Measurements from ENCODE around the gene NDUFB8.
A peak's percentile ranks its signal among the peaks of the same experiment; 100 is the strongest.

NDUFB8 gene

GRCh38 chr10:100562008-100562672, 32.5 kb upstream of the NDUFB8 start:
- no peaks in the 10 kb centered on the region for H3K9me3 ChIP-seq (ENCODE audit: low read length)
- H3K27me3 ChIP-seq (ENCODE audit: insufficient read depth, low read length): peaks cover 5% of the 10 kb centered on the region
- H3K4me1 ChIP-seq (ENCODE audit: insufficient read depth, low read length): no peaks in the 10 kb centered on the region
- peaks cover 3% of the 10 kb centered on the region for H3K36me3 ChIP-seq (ENCODE audit: insufficient read depth, low read length)
- H3K4me3 ChIP-seq (ENCODE audit: low read length): no peak overlapping the region
- no peak overlapping the region for H2AFZ ChIP-seq (ENCODE audit: low read depth, low read length)

GRCh38 chr10:100561005-100561404, 31.3 kb upstream of the NDUFB8 start:
- H3K4me1 ChIP-seq (ENCODE audit: insufficient read depth, low read length): no peaks in the 10 kb centered on the region
- H2AFZ ChIP-seq (ENCODE audit: low read depth, low read length): no peak overlapping the region
- peaks cover 3% of the 10 kb centered on the region for H3K36me3 ChIP-seq (ENCODE audit: insufficient read depth, low read length)
- H3K9me3 ChIP-seq (ENCODE audit: low read length): no peaks in the 10 kb centered on the region
- H3K4me3 ChIP-seq (ENCODE audit: low read length): no peak overlapping the region
- H3K27me3 ChIP-seq (ENCODE audit: insufficient read depth, low read length): no peaks in the 10 kb centered on the region

- H3K36me3 ChIP-seq (ENCODE audit: insufficient read depth, low read length): peaks cover 3% of the 10 kb centered on the region
- no peaks in the 10 kb centered on the region for H3K27me3 ChIP-seq (ENCODE audit: insufficient read depth, low read length)
- no peaks in the 10 kb centered on the region for H3K9me3 ChIP-seq (ENCODE audit: low read length)
- no peak overlapping the region for H2AFZ ChIP-seq (ENCODE audit: low read depth, low read length)
- H3K4me1 ChIP-seq (ENCODE audit: insufficient read depth, low read length): no peaks in the 10 kb centered on the region
- H3K4me3 ChIP-seq (ENCODE audit: low read length): no peak overlapping the region
These were observed 30.6 kb upstream of the NDUFB8 start for GRCh38 chr10:100560248-100560647.

GRCh38 chr10:100554902-100555301, 25.2 kb upstream of the NDUFB8 start:
- no peak overlapping the region for H2AFZ ChIP-seq (ENCODE audit: low read depth, low read length)
- no peaks in the 10 kb centered on the region for H3K4me1 ChIP-seq (ENCODE audit: insufficient read depth, low read length)
- no peaks in the 10 kb centered on the region for H3K9me3 ChIP-seq (ENCODE audit: low read length)
- no peak overlapping the region for H3K4me3 ChIP-seq (ENCODE audit: low read length)
- peaks cover 21% of the 10 kb centered on the region for H3K36me3 ChIP-seq (ENCODE audit: insufficient read depth, low read length)
- H3K27me3 ChIP-seq (ENCODE audit: insufficient read depth, low read length): no peaks in the 10 kb centered on the region

- H3K4me1 ChIP-seq (ENCODE audit: insufficient read depth, low read length): no peaks in the 10 kb centered on the region
- H3K27me3 ChIP-seq (ENCODE audit: insufficient read depth, low read length): no peaks in the 10 kb centered on the region
- no peaks in the 10 kb centered on the region for H3K9me3 ChIP-seq (ENCODE audit: low read length)
- no peak overlapping the region for H2AFZ ChIP-seq (ENCODE audit: low read depth, low read length)
- H3K4me3 ChIP-seq (ENCODE audit: low read length): no peak overlapping the region
- H3K36me3 ChIP-seq (ENCODE audit: insufficient read depth, low read length): peaks cover 31% of the 10 kb centered on the region
These were observed 24.3 kb upstream of the NDUFB8 start for GRCh38 chr10:100553929-100554328.

GRCh38 chr10:100551738-100552137, 22.1 kb upstream of the NDUFB8 start:
- Histone ChIP-seq H3K4me3 (ENCODE audit: low read length) (no peak overlapping the region), H3K4me1 (ENCODE audit: insufficient read depth, low read length) (no peaks in the 10 kb centered on the region), H3K27me3 (ENCODE audit: insufficient read depth, low read length) (no peaks in the 10 kb centered on the region), H3K36me3 (ENCODE audit: insufficient read depth, low read length) (peaks cover 49% of the 10 kb centered on the region), H3K9me3 (ENCODE audit: low read length) (no peaks in the 10 kb centered on the region), H2AFZ (ENCODE audit: low read depth, low read length) (no peak overlapping the region)

GRCh38 chr10:100551196-100551595, 21.5 kb upstream of the NDUFB8 start:
- H3K4me1 ChIP-seq (ENCODE audit: insufficient read depth, low read length): no peaks in the 10 kb centered on the region
- no peak overlapping the region for H3K4me3 ChIP-seq (ENCODE audit: low read length)
- H2AFZ ChIP-seq (ENCODE audit: low read depth, low read length): no peak overlapping the region
- H3K9me3 ChIP-seq (ENCODE audit: low read length): no peaks in the 10 kb centered on the region
- H3K36me3 ChIP-seq (ENCODE audit: insufficient read depth, low read length): peaks cover 52% of the 10 kb centered on the region
- no peaks in the 10 kb centered on the region for H3K27me3 ChIP-seq (ENCODE audit: insufficient read depth, low read length)

GRCh38 chr10:100544950-100545349, 15.3 kb upstream of the NDUFB8 start:
- no peaks in the 10 kb centered on the region for H3K9me3 ChIP-seq (ENCODE audit: low read length)
- H3K27me3 ChIP-seq (ENCODE audit: insufficient read depth, low read length): no peaks in the 10 kb centered on the region
- no peak overlapping the region for H2AFZ ChIP-seq (ENCODE audit: low read depth, low read length)
- no peak overlapping the region for H3K4me3 ChIP-seq (ENCODE audit: low read length)
- peaks cover 90% of the 10 kb centered on the region for H3K36me3 ChIP-seq (ENCODE audit: insufficient read depth, low read length)
- no peaks in the 10 kb centered on the region for H3K4me1 ChIP-seq (ENCODE audit: insufficient read depth, low read length)

GRCh38 chr10:100537475-100537874, 7.8 kb upstream of the NDUFB8 start:
- Histone ChIP-seq H3K4me1 (ENCODE audit: insufficient read depth, low read length) (peaks cover 17% of the 10 kb centered on the region), H3K36me3 (ENCODE audit: insufficient read depth, low read length) (peaks cover 40% of the 10 kb centered on the region), H3K27me3 (ENCODE audit: insufficient read depth, low read length) (no peaks in the 10 kb centered on the region), H3K4me3 (ENCODE audit: low read length) (no peak overlapping the region), H3K9me3 (ENCODE audit: low read length) (no peaks in the 10 kb centered on the region), H2AFZ (ENCODE audit: low read depth, low read length) (no peak overlapping the region)

GRCh38 chr10:100535715-100536353, 6.2 kb upstream of the NDUFB8 start, which contains the start of gene HIF1AN:
Gene HIF1AN, plus strand, starts transcription at chr10:100535943. Its CDS starts 16 bp downstream, at chr10:100535959.
- Histone ChIP-seq H2AFZ (ENCODE audit: low read depth, low read length) (peak within 1 kb of the TSS; percentile 67), H3K4me1 (ENCODE audit: insufficient read depth, low read length) (peaks cover 17% of the 10 kb centered on the region), H3K27me3 (ENCODE audit: insufficient read depth, low read length) (no peaks in the 10 kb centered on the region), H3K9me3 (ENCODE audit: low read length) (no peaks in the 10 kb centered on the region), H3K4me3 (ENCODE audit: low read length) (peak within 1 kb of the TSS; percentile 97), H3K36me3 (ENCODE audit: insufficient read depth, low read length) (peaks cover 27% of the 10 kb centered on the region)

GRCh38 chr10:100535338-100535714, 5.7 kb upstream of the NDUFB8 start:
- H3K4me3 ChIP-seq (ENCODE audit: low read length): peak overlapping the region; percentile 97
- H2AFZ ChIP-seq (ENCODE audit: low read depth, low read length): peak overlapping the region; percentile 67
- no peaks in the 10 kb centered on the region for H3K9me3 ChIP-seq (ENCODE audit: low read length)
- H3K36me3 ChIP-seq (ENCODE audit: insufficient read depth, low read length): peaks cover 22% of the 10 kb centered on the region
- no peaks in the 10 kb centered on the region for H3K27me3 ChIP-seq (ENCODE audit: insufficient read depth, low read length)
- H3K4me1 ChIP-seq (ENCODE audit: insufficient read depth, low read length): peaks cover 17% of the 10 kb centered on the region

- Histone ChIP-seq H2AFZ (ENCODE audit: low read depth, low read length) (peak overlapping the region; percentile 67), H3K9me3 (ENCODE audit: low read length) (no peaks in the 10 kb centered on the region), H3K4me1 (ENCODE audit: insufficient read depth, low read length) (peaks cover 20% of the 10 kb centered on the region), H3K4me3 (ENCODE audit: low read length) (no peak overlapping the region), H3K36me3 (ENCODE audit: insufficient read depth, low read length) (peaks cover 18% of the 10 kb centered on the region), H3K27me3 (ENCODE audit: insufficient read depth, low read length) (no peaks in the 10 kb centered on the region)
These were observed 5.1 kb upstream of the NDUFB8 start for GRCh38 chr10:100534726-100535125.

- H3K4me1 ChIP-seq (ENCODE audit: insufficient read depth, low read length): peaks cover 23% of the 10 kb centered on the region
- H3K4me3 ChIP-seq (ENCODE audit: low read length): no peak overlapping the region
- H3K27me3 ChIP-seq (ENCODE audit: insufficient read depth, low read length): no peaks in the 10 kb centered on the region
- no peaks in the 10 kb centered on the region for H3K9me3 ChIP-seq (ENCODE audit: low read length)
- H2AFZ ChIP-seq (ENCODE audit: low read depth, low read length): no peak overlapping the region
- peaks cover 3% of the 10 kb centered on the region for H3K36me3 ChIP-seq (ENCODE audit: insufficient read depth, low read length)
These were observed 2.1 kb upstream of the NDUFB8 start for GRCh38 chr10:100531761-100532160.

Measured in neuron (in vitro differentiated cells).